Loucy (cell line): Measurements from ENCODE around the gene ULBP2.

Experiments used
- EZH2phosphoT487 ChIP-seq: fragments of 200-600 bp; IDR thresholded peaks from 2 replicates; pipeline ENCODE4 v1.6.1; 2018; ENCODE audit warnings: antibody characterized with exemption, mild to moderate bottlenecking, moderate library complexity, borderline replicate concordance
- TF ChIP-seq, protein P1 (sequence below): fragments of 200-600 bp; sonication (generic); conservative IDR thresholded peaks from 2 replicates; pipeline ENCODE4 v1.5.1; 2014; ENCODE audit warnings: mild to moderate bottlenecking, antibody characterized with exemption, low read length

DNA sequence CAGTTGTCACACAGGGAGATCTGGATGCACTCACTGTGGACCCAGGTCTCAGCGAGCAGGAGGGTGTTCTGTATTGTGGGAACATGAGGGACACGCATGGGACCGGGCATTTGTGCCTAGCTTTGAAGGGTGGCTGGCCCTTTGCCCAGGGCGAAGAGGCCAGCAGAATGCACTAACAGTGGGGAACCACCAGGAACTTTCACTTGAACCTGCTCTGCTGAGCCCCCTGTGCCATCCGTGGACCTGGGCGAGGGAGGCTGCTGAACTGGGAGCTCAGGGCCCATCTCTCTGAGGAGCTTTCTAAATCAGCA, 1.2 kb upstream of the ULBP2 start:
- TF ChIP-seq, protein P1, sequence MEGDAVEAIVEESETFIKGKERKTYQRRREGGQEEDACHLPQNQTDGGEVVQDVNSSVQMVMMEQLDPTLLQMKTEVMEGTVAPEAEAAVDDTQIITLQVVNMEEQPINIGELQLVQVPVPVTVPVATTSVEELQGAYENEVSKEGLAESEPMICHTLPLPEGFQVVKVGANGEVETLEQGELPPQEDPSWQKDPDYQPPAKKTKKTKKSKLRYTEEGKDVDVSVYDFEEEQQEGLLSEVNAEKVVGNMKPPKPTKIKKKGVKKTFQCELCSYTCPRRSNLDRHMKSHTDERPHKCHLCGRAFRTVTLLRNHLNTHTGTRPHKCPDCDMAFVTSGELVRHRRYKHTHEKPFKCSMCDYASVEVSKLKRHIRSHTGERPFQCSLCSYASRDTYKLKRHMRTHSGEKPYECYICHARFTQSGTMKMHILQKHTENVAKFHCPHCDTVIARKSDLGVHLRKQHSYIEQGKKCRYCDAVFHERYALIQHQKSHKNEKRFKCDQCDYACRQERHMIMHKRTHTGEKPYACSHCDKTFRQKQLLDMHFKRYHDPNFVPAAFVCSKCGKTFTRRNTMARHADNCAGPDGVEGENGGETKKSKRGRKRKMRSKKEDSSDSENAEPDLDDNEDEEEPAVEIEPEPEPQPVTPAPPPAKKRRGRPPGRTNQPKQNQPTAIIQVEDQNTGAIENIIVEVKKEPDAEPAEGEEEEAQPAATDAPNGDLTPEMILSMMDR, result no peak
- no peak for TF ChIP-seq EZH2phosphoT487
